ENCODE results near the gene MGAT5. TPM values are rescaled to one million over a fixed set of nuclear protein-coding genes. Genes with fewer than 3 reads are reported as not detected.

The MGAT5 gene
- total RNA-seq, 1 experiment from 2014 or later, result 52.4 TPM

DNA sequence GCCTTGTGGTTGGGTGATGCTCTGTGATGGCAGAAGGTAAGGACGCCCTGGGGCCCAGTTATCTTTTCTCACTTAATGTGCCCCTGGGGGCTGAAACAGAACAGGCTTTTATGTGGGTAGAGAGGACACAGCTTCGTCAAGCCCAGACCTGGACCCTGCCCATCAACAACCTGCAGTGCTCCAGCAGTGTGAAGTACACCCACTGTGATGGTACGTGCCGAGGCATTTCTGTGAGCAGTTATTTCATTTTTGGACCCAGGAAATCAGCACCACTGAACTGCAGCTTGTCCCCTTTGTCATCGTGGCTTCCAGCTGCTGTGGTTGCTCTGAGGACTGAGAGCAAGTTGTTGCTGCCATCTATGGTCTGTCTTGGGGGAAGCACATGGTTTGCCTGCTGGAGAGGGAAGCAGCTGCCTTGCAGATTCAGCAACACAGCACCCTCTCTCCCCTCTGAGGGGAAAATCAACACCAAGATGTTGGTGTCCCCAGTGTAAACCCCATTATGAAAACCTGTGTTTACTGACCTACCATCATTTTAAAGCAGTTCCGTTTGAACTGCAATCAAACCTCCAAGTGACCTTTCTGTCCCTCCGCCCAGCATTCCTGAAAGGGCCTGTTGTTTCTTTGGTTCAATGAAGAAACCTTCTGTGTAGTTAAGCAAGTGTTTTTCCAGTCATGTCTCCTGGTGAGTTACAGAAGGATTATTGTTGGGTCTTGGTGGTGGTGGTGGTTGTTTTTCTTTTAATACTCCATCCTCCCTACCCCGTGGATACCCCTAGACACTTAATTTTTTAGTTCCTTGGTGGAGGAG, 158.2 kb downstream of the MGAT5 start:
- no peak overlapping the region for H3K27ac Mint-ChIP-seq

DNA sequence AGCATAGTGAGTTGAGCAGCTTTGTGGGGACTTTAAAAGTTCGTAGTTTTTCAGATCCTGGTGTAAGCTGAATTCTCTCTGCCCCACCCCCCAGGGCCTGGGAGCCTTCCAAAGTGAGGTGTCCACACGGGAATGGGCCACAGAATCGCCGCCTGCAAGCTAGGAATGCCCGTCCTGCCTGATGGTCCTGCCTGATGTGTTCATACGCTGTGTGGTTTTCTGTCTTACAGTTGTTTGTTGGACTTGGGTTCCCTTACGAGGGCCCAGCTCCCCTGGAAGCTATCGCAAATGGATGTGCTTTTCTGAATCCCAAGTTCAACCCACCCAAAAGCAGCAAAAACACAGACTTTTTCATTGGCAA, 158.7 kb downstream of the MGAT5 start:
- POLR2A ChIA-PET, result interaction anchor here (1.2 kb wide), 1 partner anchor 292 kb away, joined by 4 read pairs; no protein-coding TSS in a partner anchor
- no peak for ATAC-seq
- DNase-seq (ENCODE audit: low spot score), result no peak
- TF ChIP-seq, protein P1, sequence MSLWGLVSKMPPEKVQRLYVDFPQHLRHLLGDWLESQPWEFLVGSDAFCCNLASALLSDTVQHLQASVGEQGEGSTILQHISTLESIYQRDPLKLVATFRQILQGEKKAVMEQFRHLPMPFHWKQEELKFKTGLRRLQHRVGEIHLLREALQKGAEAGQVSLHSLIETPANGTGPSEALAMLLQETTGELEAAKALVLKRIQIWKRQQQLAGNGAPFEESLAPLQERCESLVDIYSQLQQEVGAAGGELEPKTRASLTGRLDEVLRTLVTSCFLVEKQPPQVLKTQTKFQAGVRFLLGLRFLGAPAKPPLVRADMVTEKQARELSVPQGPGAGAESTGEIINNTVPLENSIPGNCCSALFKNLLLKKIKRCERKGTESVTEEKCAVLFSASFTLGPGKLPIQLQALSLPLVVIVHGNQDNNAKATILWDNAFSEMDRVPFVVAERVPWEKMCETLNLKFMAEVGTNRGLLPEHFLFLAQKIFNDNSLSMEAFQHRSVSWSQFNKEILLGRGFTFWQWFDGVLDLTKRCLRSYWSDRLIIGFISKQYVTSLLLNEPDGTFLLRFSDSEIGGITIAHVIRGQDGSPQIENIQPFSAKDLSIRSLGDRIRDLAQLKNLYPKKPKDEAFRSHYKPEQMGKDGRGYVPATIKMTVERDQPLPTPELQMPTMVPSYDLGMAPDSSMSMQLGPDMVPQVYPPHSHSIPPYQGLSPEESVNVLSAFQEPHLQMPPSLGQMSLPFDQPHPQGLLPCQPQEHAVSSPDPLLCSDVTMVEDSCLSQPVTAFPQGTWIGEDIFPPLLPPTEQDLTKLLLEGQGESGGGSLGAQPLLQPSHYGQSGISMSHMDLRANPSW (CRISPR knock-in tag; conservative IDR thresholded peaks at IDR 0.05; ENCODE audit: low read depth), result no peak
- TF ChIP-seq ZNF219 (CRISPR knock-in tag; IDR thresholded peaks at IDR 0.05; ENCODE audit: borderline replicate concordance) (no peak), NR3C1 (CRISPR knock-in tag; conservative IDR thresholded peaks at IDR 0.05; ENCODE audit: low read depth) (no peak), KAT7 (CRISPR knock-in tag; IDR thresholded peaks at IDR 0.05; ENCODE audit: borderline replicate concordance) (no peak), TEAD4 (CRISPR knock-in tag; IDR thresholded peaks at IDR 0.05) (no peak), TEAD1 (CRISPR knock-in tag; IDR thresholded peaks at IDR 0.05) (no peak), ZNF396 (CRISPR knock-in tag; IDR thresholded peaks at IDR 0.05; ENCODE audit: borderline replicate concordance) (no peak), TP53 (CRISPR knock-in tag; IDR thresholded peaks at IDR 0.05) (no peak), FOXP1 (CRISPR knock-in tag; IDR thresholded peaks at IDR 0.05; ENCODE audit: borderline replicate concordance) (no peak), OVOL2 (CRISPR knock-in tag; IDR thresholded peaks at IDR 0.05; ENCODE audit: borderline replicate concordance) (no peak)
- TF ChIP-seq, protein P2, sequence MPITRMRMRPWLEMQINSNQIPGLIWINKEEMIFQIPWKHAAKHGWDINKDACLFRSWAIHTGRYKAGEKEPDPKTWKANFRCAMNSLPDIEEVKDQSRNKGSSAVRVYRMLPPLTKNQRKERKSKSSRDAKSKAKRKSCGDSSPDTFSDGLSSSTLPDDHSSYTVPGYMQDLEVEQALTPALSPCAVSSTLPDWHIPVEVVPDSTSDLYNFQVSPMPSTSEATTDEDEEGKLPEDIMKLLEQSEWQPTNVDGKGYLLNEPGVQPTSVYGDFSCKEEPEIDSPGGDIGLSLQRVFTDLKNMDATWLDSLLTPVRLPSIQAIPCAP (CRISPR knock-in tag; IDR thresholded peaks at IDR 0.05), result no peak
- TF ChIP-seq, protein P3, sequence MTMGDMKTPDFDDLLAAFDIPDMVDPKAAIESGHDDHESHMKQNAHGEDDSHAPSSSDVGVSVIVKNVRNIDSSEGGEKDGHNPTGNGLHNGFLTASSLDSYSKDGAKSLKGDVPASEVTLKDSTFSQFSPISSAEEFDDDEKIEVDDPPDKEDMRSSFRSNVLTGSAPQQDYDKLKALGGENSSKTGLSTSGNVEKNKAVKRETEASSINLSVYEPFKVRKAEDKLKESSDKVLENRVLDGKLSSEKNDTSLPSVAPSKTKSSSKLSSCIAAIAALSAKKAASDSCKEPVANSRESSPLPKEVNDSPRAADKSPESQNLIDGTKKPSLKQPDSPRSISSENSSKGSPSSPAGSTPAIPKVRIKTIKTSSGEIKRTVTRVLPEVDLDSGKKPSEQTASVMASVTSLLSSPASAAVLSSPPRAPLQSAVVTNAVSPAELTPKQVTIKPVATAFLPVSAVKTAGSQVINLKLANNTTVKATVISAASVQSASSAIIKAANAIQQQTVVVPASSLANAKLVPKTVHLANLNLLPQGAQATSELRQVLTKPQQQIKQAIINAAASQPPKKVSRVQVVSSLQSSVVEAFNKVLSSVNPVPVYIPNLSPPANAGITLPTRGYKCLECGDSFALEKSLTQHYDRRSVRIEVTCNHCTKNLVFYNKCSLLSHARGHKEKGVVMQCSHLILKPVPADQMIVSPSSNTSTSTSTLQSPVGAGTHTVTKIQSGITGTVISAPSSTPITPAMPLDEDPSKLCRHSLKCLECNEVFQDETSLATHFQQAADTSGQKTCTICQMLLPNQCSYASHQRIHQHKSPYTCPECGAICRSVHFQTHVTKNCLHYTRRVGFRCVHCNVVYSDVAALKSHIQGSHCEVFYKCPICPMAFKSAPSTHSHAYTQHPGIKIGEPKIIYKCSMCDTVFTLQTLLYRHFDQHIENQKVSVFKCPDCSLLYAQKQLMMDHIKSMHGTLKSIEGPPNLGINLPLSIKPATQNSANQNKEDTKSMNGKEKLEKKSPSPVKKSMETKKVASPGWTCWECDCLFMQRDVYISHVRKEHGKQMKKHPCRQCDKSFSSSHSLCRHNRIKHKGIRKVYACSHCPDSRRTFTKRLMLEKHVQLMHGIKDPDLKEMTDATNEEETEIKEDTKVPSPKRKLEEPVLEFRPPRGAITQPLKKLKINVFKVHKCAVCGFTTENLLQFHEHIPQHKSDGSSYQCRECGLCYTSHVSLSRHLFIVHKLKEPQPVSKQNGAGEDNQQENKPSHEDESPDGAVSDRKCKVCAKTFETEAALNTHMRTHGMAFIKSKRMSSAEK (CRISPR knock-in tag; IDR thresholded peaks at IDR 0.05; ENCODE audit: borderline replicate concordance), result no peak

More for the DNA sequence above, 158.2 kb downstream of the MGAT5 start:
- H3K27me3 Mint-ChIP-seq (ENCODE audit: low read depth), result no peaks in the 10 kb centered on the region
- no peak overlapping the region for H3K4me3 Mint-ChIP-seq
- no peaks in the 10 kb centered on the region for H3K36me3 Mint-ChIP-seq
- TF ChIP-seq, protein P4, sequence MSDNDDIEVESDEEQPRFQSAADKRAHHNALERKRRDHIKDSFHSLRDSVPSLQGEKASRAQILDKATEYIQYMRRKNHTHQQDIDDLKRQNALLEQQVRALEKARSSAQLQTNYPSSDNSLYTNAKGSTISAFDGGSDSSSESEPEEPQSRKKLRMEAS (CRISPR knock-in tag; IDR thresholded peaks at IDR 0.05), result peak; percentile 34; the same call in 1 of the 2 replicates
- TF ChIP-seq, protein P5, sequence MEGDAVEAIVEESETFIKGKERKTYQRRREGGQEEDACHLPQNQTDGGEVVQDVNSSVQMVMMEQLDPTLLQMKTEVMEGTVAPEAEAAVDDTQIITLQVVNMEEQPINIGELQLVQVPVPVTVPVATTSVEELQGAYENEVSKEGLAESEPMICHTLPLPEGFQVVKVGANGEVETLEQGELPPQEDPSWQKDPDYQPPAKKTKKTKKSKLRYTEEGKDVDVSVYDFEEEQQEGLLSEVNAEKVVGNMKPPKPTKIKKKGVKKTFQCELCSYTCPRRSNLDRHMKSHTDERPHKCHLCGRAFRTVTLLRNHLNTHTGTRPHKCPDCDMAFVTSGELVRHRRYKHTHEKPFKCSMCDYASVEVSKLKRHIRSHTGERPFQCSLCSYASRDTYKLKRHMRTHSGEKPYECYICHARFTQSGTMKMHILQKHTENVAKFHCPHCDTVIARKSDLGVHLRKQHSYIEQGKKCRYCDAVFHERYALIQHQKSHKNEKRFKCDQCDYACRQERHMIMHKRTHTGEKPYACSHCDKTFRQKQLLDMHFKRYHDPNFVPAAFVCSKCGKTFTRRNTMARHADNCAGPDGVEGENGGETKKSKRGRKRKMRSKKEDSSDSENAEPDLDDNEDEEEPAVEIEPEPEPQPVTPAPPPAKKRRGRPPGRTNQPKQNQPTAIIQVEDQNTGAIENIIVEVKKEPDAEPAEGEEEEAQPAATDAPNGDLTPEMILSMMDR (IDR thresholded peaks at IDR 0.05), result 0 out of 2 replicates have a peak, but pooled peaks have one; percentile 28
- TF ChIP-seq, protein P6, sequence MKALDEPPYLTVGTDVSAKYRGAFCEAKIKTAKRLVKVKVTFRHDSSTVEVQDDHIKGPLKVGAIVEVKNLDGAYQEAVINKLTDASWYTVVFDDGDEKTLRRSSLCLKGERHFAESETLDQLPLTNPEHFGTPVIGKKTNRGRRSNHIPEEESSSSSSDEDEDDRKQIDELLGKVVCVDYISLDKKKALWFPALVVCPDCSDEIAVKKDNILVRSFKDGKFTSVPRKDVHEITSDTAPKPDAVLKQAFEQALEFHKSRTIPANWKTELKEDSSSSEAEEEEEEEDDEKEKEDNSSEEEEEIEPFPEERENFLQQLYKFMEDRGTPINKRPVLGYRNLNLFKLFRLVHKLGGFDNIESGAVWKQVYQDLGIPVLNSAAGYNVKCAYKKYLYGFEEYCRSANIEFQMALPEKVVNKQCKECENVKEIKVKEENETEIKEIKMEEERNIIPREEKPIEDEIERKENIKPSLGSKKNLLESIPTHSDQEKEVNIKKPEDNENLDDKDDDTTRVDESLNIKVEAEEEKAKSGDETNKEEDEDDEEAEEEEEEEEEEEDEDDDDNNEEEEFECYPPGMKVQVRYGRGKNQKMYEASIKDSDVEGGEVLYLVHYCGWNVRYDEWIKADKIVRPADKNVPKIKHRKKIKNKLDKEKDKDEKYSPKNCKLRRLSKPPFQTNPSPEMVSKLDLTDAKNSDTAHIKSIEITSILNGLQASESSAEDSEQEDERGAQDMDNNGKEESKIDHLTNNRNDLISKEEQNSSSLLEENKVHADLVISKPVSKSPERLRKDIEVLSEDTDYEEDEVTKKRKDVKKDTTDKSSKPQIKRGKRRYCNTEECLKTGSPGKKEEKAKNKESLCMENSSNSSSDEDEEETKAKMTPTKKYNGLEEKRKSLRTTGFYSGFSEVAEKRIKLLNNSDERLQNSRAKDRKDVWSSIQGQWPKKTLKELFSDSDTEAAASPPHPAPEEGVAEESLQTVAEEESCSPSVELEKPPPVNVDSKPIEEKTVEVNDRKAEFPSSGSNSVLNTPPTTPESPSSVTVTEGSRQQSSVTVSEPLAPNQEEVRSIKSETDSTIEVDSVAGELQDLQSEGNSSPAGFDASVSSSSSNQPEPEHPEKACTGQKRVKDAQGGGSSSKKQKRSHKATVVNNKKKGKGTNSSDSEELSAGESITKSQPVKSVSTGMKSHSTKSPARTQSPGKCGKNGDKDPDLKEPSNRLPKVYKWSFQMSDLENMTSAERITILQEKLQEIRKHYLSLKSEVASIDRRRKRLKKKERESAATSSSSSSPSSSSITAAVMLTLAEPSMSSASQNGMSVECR (CRISPR knock-in tag; IDR thresholded peaks at IDR 0.05; ENCODE audit: borderline replicate concordance), result no peak
- peak; percentile 77 for TF ChIP-seq GABPB1 (CRISPR knock-in tag; IDR thresholded peaks at IDR 0.05)
- POLR2A ChIA-PET, result interaction anchor here (1.1 to 1.2 kb wide), 2 partner anchors 13 to 292 kb away, joined by 3 to 4 read pairs; no protein-coding TSS in a partner anchor
- CTCF ChIA-PET, result interaction anchor here (0.5 to 3.3 kb wide), 49 partner anchors 8 to 893 kb away, joined by 3 to 43 read pairs (median 4); no protein-coding TSS in a partner anchor
- ATAC-seq (peak; percentile 97), DNase-seq (ENCODE audit: low spot score) (peak; percentile 64)
- H3K4me1 Mint-ChIP-seq, result peaks cover 13% of the 10 kb centered on the region
- H3K9me3 Mint-ChIP-seq, result no peaks in the 10 kb centered on the region

More for the DNA sequence above, 158.7 kb downstream of the MGAT5 start:
- CTCF ChIA-PET, result interaction anchor here (0.6 to 3.3 kb wide), 39 partner anchors 8 to 529 kb away, joined by 3 to 43 read pairs (median 4); no protein-coding TSS in a partner anchor
- Mint-ChIP-seq H3K27me3 (ENCODE audit: low read depth) (no peaks in the 10 kb centered on the region), H3K4me3 (no peak overlapping the region), H3K27ac (no peak overlapping the region), H3K36me3 (no peaks in the 10 kb centered on the region), H3K4me1 (peaks cover 13% of the 10 kb centered on the region), H3K9me3 (no peaks in the 10 kb centered on the region)
